Heart left ventricle (tissue), 16 donors: Measurements from ENCODE around the gene ABCA12. TPM values are rescaled to one million over a fixed set of nuclear protein-coding genes. Genes with fewer than 3 reads are reported as not detected.

Source experiments
- ATAC-seq, 4 donors: fragments of 200-7000 bp; cut with Tn5 transposase; one replicate each; pipeline ENCODE4 v1.9.1; 2020 to 2022; ENCODE audit warnings: moderate library complexity in 4 of 4, mild to moderate bottlenecking in 3 of 4, moderate number of reproducible peaks in 1 of 4
- DNase-seq, 5 donors: peaks; one replicate each; pipeline ENCODE4 v3.0.0-alpha.2; 2020
- H3K27ac ChIP-seq, 12 donors: fragments of 200-600 bp; sonication (generic) in 4 of 12; one replicate each; pipeline versions ENCODE4 v1.5.0 to v1.8.0; 2016 to 2022; ENCODE audit warnings: mild to moderate bottlenecking in 2 of 12
- H3K27me3 ChIP-seq, 9 donors: fragments of 200-600 bp; sonication (generic) in 2 of 9; one replicate each; pipeline versions ENCODE4 v1.5.1 to v1.8.0; 2016 to 2022; ENCODE audit warnings: mild to moderate bottlenecking in 3 of 9
- H3K36me3 ChIP-seq, 9 donors: fragments of 200-600 bp; sonication (generic) in 2 of 9; one replicate each; pipeline versions ENCODE4 v1.5.0 to v1.8.0; 2018 to 2022; ENCODE audit warnings: mild to moderate bottlenecking in 2 of 9
- H3K4me1 ChIP-seq, 12 donors: fragments of 200-600 bp; sonication (generic) in 4 of 12; one replicate each; pipeline versions ENCODE4 v1.5.0 to v1.8.0; 2016 to 2022; ENCODE audit warnings: mild to moderate bottlenecking in 3 of 12
- H3K4me3 ChIP-seq, 12 donors: fragments of 200-600 bp; sonication (generic) in 4 of 12; one replicate each; pipeline versions ENCODE4 v1.5.0 to v1.8.0; 2017 to 2022; ENCODE audit warnings: mild to moderate bottlenecking in 9 of 12, moderate library complexity in 4 of 12
- H3K9me3 ChIP-seq, 12 donors: fragments of 200-600 bp; sonication (generic) in 4 of 12; one replicate each; pipeline versions ENCODE4 v1.5.0 to v1.8.0; 2016 to 2022; ENCODE audit warnings: mild to moderate bottlenecking in 1 of 12
- POLR2A ChIP-seq, 2 donors: fragments of 450-650 bp; IDR thresholded peaks; one replicate each; pipeline ENCODE4 v1.6.1; 2017; ENCODE audit warnings: antibody characterized with exemption in 2 of 2, mild to moderate bottlenecking in 2 of 2, moderate library complexity in 2 of 2
- WGBS, 4 donors: extraction: QIAGEN DNeasy Blood & Tissue Kit in 2 of 4; methylation state at CpG; one replicate each; pipeline versions ENCODE4 v1.1.5 to v1.1.7; 2013 to 2018; 5-methylcytosine and 5-hydroxymethylcytosine counted together
- intact Hi-C, 10 donors: fragments of 100-400 bp; cut with DNase I; formaldehyde crosslinking; loops; one replicate each; pipeline versions ENCODE4 v1.11.1 to v1.14.2; 2022
- polyA plus RNA-seq, 2 donors: library from polyadenylated mRNA; stranded (reverse); fragments of 200-250 nt; gene quantifications; one replicate each; pipeline ENCODE4 v1.2.3, GENCODE V29; 2013
- total RNA-seq, 9 donors: library from RNA; depleted of rRNA in 2 of 9; stranded (reverse); fragments of >200 nt in 2 of 9; fragmentation: NEBNext Ultra II Directional in 3 of 9; extraction: Animal tissue kit (Norgen Biotek cat#: 25700) in 3 of 9; gene quantifications; one replicate each; pipeline versions ENCODE4 v1.1.0 to v1.2.4, GENCODE V29; 2016 to 2023
- TF ChIP-seq, protein P1 (sequence below), 12 donors: fragments of 200-600 bp; sonication (generic) in 4 of 12; IDR thresholded peaks; one replicate each; pipeline versions ENCODE4 v1.5.0 to v1.8.0; 2018 to 2022; ENCODE audit warnings: antibody characterized with exemption in 12 of 12, mild to moderate bottlenecking in 5 of 12
- donor health status: ischemic (EF 13 %, LVEDD 7.1; RV severe dilation, severe dysfunction).
- donor health status: healthy with polysubstance abuse.
- donor health status: DM: no; HTN: yes; CAD: no.
- donor health status: DM: no; HTN: no; CAD: no.
- donor health status: ischemic (EF 25% LVEDD 6.9; RV normal size, moderate dysfunction).
- donor health status: ischemic (EF 25% LVEDD 5.7; RV mildly dilated, moderate dysfunction).
- donor health status: healthy.
- donor health status: DM: yes; HTN: yes; CAD: no.
- donor health status: ischemic (EF 35%, LVEDD 5.7; RV mildly dilated, moderate dysfunction).
- donor health status: nonischemic (EF 11% LVEDD 7.7; RV severe dilation, severe dysfunction).
- donor health status: DM: yes; HTN: yes; CAD: no.
- donor health status: PGD.
- donor health status: ischemic (EF 29% LVEDD 5.4; RV normal size, mild dysfunction).
- donor health status: nonischemic (EF 23%, LVEDD 6.1; RV moderate dilation, normal function).

ABCA12 gene
- total and polyA plus RNA-seq, 11 donors: 0.02 TPM; not detected in 10

DNA sequence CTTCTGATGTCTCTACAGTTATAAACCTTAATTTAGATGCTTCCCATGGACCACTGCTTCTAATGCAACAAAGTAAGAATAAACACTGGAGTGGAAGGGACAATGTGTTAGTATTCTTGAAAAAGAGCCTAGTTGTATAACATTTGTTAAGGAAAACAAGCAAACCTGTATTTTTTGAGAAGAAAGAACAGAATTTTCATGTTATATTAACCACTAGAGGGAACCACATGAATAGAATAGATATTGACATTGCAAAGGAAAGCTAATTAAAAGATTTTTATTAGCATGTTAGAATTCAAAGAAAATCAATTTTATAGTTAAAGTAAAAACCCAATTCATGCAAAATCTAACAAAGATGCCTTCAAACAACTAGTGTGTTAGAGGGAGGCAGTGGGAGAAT, 177.7 kb downstream of the ABCA12 start:
- intact Hi-C loops: no loop called here
- no peak for DNase-seq
- H3K4me1 ChIP-seq: no peaks in the 10 kb centered on the region
- H3K36me3 ChIP-seq: no peaks in the 10 kb centered on the region
- peaks cover 0 to 22% (median 0%) of the 10 kb centered on the region in 12 donors for H3K9me3 ChIP-seq
- H3K27me3 ChIP-seq: no peaks in the 10 kb centered on the region
- H3K4me3 ChIP-seq: no peak overlapping the region
- no peak overlapping the region for H3K27ac ChIP-seq
- no peak for TF ChIP-seq POLR2A (IDR thresholded peaks at IDR 0.05)
- TF ChIP-seq, protein P1, sequence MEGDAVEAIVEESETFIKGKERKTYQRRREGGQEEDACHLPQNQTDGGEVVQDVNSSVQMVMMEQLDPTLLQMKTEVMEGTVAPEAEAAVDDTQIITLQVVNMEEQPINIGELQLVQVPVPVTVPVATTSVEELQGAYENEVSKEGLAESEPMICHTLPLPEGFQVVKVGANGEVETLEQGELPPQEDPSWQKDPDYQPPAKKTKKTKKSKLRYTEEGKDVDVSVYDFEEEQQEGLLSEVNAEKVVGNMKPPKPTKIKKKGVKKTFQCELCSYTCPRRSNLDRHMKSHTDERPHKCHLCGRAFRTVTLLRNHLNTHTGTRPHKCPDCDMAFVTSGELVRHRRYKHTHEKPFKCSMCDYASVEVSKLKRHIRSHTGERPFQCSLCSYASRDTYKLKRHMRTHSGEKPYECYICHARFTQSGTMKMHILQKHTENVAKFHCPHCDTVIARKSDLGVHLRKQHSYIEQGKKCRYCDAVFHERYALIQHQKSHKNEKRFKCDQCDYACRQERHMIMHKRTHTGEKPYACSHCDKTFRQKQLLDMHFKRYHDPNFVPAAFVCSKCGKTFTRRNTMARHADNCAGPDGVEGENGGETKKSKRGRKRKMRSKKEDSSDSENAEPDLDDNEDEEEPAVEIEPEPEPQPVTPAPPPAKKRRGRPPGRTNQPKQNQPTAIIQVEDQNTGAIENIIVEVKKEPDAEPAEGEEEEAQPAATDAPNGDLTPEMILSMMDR (IDR thresholded peaks at IDR 0.05): peak in 5 of 12 donors; percentile 4 to 37 (median 27)
- no peak for ATAC-seq

- H3K9me3 ChIP-seq: no peaks in the 10 kb centered on the region
- WGBS, 4 donors: 84 to 91% (median 88%) methylated on average over 2 of the region's 2 CpGs
- intact Hi-C loops: no loop called here
- no peaks in the 10 kb centered on the region for H3K36me3 ChIP-seq
- no peak overlapping the region for H3K27ac ChIP-seq
- TF ChIP-seq, protein P1 (IDR thresholded peaks at IDR 0.05): no peak
- TF ChIP-seq POLR2A (IDR thresholded peaks at IDR 0.05): no peak
- H3K4me1 ChIP-seq: no peaks in the 10 kb centered on the region
- ATAC-seq (no peak), DNase-seq (no peak)
- no peaks in the 10 kb centered on the region for H3K27me3 ChIP-seq
- no peak overlapping the region for H3K4me3 ChIP-seq
Measured at GRCh38 chr2:214946949-214947348, 191.5 kb downstream of the ABCA12 start.

DNA sequence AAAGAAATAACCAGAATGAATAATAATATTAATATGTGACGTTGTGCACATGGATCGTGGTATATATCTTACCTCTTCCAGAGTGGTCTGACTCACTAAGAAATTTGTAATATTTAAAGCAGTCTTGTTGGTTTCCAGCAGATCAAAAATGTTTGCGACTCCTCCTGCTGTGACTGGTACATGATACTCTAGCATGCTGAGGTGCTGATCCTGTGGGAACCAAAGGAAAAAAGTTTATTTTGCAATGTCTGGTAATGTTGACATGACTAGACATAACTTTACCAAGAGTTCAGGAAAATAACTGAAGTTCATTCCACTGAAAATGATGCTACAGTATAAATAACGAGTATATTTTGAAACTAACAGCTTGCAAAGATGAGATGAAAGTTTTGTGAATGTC, 204.4 kb downstream of the ABCA12 start:
- ATAC-seq (no peak), DNase-seq (no peak)
- intact Hi-C loops: no loop called here
- TF ChIP-seq, protein P1 (IDR thresholded peaks at IDR 0.05): no peak
- no peak for TF ChIP-seq POLR2A (IDR thresholded peaks at IDR 0.05)
- Histone ChIP-seq H3K27me3 (no peaks in the 10 kb centered on the region), H3K27ac (no peak overlapping the region), H3K4me1 (no peaks in the 10 kb centered on the region), H3K36me3 (no peaks in the 10 kb centered on the region), H3K4me3 (no peak overlapping the region), H3K9me3 (peaks cover 0 to under 1% (median 0%) of the 10 kb centered on the region in 12 donors)
- 81 to 91% (median 85%) methylated on average over 4 of the region's 4 CpGs for WGBS, 4 donors

DNA sequence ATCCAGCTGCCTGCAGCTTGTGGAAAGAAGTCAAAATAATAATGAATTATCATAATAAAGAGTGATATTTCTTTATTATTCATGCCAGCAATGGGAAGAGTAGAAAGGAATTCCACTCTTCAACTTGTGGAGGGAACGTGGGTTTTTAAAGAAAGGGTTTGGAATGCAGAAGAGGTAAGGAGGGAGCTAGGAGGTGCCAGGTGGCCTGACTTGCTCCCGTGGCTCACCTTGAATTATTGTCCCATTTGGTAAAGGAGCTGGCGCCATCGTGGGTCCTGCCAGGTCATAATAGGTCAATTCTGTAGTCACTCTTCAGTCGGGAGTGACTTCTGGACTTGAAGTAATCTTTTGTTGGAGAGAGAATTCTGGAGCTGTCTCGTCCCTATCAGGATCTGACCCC, 233.8 kb downstream of the ABCA12 start:
- H3K9me3 ChIP-seq: no peaks in the 10 kb centered on the region
- no peaks in the 10 kb centered on the region for H3K27me3 ChIP-seq
- ATAC-seq (no peak), DNase-seq (no peak)
- TF ChIP-seq POLR2A (IDR thresholded peaks at IDR 0.05): no peak
- TF ChIP-seq, protein P1 (IDR thresholded peaks at IDR 0.05): no peak
- H3K4me3 ChIP-seq: no peak overlapping the region
- no peaks in the 10 kb centered on the region for H3K4me1 ChIP-seq
- intact Hi-C loops: no loop called here
- WGBS, 4 donors: 38 to 57% (median 50%) methylated on average over 6 of the region's 6 CpGs
- H3K36me3 ChIP-seq: no peaks in the 10 kb centered on the region
- no peak overlapping the region for H3K27ac ChIP-seq
